Stimulated activated CD8-positive, alpha-beta memory T cell treated with anti-CD3 and anti-CD28 coated beads, Interleukin-12 subunit alpha, Interleukin-12 subunit beta, amount 100 ng/mL, for 24 hours (primary cell): Measurements from ENCODE around the gene ADNP2.

Experiments used
- DNase-seq: peaks from one replicate; pipeline ENCODE4 v3.0.0-alpha.2; 2020; ENCODE audit errors: extremely low read depth

Gene ADNP2

DNA sequence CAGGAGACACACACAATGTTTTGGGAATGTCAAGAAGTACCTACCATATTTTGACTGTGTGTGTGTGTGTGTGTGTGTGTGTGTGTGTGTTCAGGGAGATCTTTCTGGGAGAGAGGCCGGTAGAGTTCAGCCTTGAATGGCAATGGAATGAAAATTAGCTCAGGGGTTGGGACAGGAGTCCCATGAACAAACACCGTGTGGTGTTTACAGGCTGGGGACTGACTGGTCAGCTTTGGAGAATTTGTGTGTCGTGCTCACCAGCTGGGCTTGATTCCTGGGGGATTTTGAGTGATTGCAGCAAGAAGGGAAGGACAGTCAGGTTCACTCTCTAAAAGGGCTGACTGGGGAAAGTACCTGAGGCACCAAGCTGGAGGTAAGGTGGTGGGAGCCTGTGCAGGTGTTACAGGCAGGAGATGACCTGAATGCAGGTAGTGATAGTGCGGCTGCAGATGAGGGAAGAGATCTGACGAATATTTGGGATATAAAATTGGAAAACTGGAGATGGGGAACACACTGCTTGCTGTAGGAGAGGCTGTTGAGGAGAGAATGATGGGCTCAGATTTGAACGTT lies 2.5 kb upstream of the ADNP2 start:
- no peak for DNase-seq

GRCh38 chr18:80107426-80107825 lies 1.6 kb upstream of the ADNP2 start:
- DNase-seq: no peak

DNA sequence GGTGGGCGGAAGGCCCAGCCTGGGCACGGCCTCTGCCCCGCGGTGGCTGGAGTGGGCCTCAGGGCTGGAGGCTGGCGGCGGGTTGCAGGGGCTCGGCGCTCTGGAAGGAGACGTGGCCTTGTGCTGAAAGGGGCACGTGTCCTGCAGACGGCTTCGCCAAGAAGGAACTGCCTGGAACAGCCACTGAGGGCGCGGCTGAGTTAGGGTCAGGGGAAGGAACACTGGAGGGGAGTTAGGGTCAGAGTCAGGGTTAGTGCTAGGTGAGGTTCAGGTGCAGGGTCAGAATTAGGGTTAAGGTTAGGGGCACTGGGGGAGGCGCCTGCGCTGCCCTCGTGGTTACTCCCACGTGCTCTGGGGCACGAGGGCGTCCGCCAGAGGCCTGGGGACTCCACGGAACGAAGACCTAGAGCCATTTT lies 933 bp upstream of the ADNP2 start:
- DNase-seq: no peak

- DNase-seq: no peak
Measured at GRCh38 chr18:80109676-80110078, 615 bp downstream of the ADNP2 start.

- DNase-seq: no peak
Measured at GRCh38 chr18:80112624-80113248, 3.7 kb downstream of the ADNP2 start.

- no peak for DNase-seq
Measured at GRCh38 chr18:80115035-80115434, 6.0 kb downstream of the ADNP2 start.

DNA sequence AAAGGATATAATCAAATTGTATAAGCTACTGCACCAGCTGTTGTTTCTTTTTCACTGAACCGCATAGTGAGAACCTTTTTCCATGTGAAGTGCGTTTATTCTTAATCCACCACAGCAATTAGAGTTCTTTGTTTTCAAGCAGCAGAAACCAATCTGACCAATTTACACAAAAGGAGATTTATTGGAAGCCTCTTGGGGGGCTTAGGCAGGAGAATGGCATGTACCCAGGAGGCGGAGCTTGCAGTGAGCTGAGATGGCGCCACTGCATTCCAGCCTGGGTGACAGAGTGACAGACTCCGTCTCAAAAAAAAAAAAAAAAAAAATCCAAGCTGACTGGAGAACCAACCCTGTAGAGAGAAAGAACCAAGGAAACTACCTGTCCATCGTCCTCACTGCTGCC lies 10.0 kb downstream of the ADNP2 start:
- no peak for DNase-seq

DNA sequence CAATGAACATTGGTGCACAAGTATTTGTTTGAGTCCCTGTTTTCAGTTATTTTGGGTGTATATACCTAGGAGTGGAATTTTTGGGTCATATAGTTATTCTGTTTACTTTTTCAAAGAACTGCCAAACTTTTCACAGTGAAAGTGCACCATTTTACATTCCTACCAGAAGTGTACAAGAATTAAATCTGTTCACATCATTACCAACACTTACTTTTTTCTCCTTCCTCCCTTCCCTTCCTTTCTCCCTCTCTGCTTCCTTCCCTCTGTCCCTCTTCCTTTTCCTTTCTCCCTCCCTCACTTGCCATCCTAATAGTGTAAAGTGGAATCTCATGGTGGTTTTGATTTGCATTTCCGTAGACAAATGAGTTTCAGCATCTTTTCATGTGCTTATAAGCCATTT lies 11.9 kb downstream of the ADNP2 start:
- no peak for DNase-seq

DNA sequence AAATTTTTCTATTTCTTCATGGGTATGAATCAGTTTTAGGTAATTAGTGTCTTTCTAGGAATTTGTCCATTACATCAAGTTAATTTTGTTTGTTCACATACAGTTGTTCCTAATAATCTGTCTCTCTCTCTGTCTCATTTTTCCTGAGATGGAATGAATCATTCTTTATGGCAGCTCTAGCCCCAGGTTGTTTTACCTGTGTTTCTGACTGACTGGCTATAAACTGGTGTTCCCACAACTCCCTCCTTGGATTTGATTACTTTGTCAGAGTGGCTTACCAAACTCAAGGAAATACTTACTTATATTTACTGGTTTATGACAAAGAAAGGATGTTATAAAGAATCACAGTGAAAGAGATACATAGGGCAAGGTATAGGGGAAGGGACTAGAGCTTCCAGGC lies 15.1 kb downstream of the ADNP2 start:
- no peak for DNase-seq

- no peak for DNase-seq
Measured at GRCh38 chr18:80126797-80127196, 17.7 kb downstream of the ADNP2 start.

DNA sequence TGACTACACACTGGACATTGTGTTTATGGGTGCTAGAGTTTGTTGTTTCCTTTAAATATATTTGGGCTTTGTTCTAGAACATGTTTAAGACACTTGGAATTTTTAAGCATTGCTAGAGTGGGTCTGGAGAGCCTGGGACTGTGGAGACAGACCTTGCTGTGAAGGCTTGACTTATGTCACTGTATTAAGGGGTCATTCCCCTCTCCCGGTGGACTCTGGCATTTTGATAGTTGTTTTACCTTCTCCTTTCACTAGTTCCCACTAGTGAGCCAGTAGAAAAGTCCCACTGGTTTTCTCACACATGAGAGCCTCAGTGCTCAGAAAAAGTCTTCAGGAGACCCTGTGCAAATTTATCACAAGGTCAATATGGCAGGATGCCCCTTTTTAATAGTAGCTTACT lies 18.6 kb downstream of the ADNP2 start:
- DNase-seq: no peak

DNA sequence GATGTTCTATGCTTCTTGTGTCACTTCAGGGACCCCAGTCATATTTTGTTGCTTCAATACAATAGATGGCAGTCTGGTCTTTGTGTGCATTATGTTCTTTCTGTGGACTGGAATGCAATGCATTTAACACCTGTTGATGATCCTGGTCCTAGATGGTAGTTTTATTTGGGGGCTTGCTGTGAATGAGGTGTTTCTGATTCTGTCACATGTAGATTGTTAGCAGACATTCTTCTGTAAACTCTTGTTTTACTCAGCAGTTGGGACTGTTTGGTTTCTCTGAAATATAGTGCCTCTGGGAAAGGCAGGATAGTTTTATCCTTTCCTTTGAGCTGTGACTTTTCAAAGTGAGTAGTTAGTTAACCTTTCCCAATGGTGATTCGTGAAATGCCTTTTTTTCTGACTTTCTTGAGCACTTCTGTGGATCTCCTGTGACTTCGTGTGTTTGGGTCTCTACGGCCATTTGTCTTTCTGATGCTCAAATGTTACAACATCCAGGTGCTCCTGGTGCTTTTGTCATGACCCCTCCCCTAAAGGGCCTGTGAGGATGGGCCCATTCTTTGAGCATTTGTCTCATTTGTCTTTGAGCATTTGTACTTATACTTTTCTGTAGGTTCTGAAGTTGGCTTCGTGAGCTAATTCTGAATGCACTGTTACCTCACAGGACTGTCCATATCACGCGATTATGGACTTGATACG lies 20.8 kb downstream of the ADNP2 start:
- DNase-seq: no peak

DNA sequence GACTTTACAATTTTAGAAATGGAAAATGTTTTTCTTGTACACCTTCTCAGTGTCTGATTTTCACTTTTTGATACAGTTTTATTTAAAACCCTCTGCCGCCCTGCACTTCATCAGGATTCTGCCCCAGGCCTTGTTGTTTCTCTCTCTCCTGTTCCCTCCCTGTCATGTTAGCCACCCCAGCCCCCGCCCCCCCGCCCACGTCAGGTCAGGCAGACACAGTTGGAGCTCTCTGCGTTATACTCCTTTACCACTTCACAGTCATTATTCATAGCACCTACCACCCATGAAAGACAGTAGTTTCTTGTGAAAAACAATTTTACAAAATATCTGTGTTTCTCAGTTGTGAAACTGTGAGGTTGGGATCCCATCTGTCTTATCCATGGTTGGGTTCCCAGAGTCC lies 21.5 kb downstream of the ADNP2 start:
- no peak for DNase-seq

DNA sequence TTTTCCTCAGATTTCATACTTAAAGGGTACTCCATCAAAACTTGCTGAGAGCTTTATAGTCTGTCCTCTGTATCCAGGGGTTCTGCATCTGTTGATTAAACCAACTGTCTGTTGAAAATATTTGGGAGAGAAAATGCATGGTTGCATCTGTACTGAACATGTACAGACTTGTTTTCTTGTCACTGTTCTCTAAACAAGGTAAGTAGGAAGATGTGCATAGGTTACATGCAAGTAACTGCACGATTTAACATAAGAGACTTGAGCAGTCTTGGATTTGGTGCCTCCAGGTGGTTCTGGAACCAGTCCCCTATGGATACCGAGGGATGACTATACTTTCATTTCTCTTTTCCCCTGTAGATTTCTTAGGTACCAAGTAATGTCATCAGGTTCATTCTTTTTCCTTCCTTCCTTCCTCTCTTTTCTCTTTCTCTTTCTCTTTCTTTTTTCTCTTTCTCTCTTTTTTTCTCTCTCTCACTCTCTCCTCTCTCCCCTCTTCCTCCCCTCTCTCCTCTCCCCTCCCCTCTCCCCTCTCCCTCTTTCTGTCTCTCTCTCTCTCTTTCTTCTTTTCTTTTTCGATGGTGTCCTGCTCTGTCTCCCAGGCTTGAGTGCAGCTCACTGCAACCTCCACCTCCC lies 23.2 kb downstream of the ADNP2 start:
- DNase-seq: no peak

DNA sequence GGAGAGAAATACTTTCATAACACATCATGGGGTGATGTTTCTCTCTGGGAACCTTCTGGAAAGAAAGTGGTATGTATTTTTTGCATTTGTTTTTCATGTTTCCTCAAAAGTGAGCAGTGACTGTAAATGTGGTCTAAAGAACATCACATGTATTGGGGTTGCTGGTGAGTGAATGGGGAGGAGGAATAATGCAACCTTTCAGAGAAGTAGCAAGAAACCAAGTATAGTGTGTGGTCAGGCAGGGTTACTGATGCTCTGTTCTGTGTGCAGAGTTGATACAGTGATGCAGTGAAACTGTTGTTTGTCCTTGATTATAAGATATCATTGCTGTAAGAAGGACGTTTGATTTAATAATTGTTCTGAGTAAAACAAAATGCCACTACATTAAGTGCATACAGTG lies 24.1 kb downstream of the ADNP2 start:
- no peak for DNase-seq

DNA sequence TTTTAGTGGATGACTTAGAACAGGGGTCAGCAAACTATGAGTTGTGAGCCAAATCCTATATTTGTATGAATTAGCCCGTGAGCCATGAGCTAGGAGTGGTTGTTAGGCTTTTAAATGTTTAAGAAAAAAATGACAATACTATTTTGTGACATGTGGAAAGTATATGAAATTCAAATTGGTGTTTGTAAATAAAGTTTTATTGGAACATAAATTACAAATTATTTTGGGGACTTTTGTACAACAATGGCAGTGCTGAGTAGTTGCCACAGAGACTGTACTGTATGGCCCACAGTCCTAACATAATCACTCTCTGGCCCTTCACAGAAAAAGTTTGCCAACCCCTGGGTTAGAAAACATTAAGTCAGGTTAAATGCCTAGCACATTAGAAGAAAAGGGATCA lies 26.1 kb downstream of the ADNP2 start:
- no peak for DNase-seq

GRCh38 chr18:80136679-80137078 lies 27.6 kb downstream of the ADNP2 start:
- no peak for DNase-seq

DNA sequence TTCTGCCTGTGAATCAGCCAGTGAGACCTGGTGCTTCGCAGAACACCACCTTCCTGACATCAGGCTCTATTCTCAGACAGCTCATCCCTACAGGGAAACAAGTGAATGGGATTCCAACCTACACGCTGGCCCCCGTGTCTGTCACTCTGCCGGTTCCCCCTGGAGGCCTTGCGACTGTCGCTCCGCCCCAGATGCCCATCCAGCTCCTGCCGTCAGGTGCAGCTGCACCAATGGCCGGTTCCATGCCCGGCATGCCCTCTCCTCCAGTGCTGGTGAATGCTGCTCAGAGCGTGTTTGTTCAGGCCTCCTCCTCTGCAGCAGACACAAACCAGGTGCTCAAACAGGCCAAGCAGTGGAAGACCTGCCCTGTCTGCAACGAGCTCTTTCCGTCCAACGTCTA lies 28.1 kb downstream of the ADNP2 start:
- no peak for DNase-seq

- no peak for DNase-seq
Measured at GRCh38 chr18:80137976-80138375, 28.9 kb downstream of the ADNP2 start.

DNA sequence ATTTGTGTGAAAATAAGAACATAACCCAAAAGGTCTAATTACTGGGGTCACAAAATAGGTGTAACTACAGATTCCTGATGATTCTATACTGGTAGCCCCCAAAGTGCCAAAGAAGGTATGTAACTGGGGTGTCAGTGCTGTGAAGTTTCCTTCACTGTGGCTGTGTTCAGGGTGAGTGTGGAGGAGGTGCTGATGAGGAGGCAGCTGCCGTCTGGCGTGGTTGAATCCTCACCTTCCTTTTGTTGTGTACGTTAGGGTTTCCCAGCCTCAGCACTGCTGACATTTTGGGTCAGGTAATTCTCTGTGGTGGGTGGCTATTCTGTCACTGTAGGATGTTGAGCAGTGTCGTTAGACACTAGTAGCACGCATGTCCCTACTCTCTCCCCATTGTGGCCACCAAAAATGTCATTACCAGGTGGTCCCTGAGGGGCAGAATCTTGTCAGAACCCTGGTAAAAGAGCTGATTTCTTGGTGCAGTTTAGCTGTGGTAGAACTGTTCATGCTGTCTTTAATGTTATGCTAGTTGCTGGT lies 31.5 kb downstream of the ADNP2 start:
- no peak for DNase-seq

DNA sequence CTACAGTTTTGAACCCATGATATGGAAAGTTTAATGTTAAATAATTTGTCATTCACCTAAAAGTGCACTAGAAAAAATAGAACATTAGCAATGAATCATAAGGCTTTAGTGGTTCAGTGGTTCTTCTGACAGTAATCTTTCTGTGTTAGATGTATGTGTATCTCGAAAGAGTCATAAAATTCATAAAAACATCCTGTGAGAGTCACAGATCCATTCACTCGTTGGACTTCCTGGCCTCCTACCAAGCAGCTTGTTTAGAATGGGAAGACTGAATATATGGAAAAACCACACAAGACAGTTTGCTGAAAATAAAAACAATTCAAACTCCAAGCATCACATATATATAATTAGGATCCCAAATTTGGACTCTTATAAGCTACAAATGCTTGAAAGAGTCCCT lies 34.8 kb downstream of the ADNP2 start:
- DNase-seq: no peak

DNA sequence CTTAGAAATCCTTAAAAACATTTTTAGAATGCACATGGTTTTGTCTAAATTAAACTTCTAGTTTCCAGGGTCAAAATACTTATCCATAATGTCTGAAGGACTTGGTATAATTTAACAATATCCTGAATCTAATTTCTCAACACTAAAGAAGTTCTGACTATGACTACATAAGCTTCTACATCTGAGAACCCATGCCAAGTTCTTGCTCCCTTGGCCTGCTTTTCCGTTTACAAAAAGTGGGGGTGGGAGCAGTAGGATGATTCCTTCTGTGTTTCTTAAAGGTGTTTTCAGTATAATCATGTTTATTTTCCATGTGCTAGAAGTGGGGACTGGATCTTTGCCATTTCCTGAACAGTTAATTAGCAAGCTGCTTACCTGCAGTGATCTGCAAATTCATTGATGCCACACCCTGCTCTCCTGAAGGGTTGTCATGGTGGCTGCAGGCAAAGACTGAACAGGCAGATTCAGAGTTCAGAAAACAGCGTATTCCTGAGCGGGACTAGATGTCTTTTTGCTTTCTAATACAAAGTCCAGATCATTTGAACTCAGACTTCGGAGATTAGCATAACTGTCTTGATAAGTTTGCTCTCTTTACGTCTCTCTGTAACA lies 36.2 kb downstream of the ADNP2 start:
- no peak for DNase-seq
